ENCODE results near the gene WDFY1.

Gene WDFY1

GRCh38 chr2:223856584-223856983 is 88.6 kb downstream of the WDFY1 start:
- DNase-seq (ENCODE audit: low read depth in 2 of 2): no peak

GRCh38 chr2:223856021-223856420 is 89.1 kb downstream of the WDFY1 start:
- no peak for DNase-seq (ENCODE audit: low read depth in 2 of 2)

GRCh38 chr2:223855426-223855825 is 89.7 kb downstream of the WDFY1 start:
- DNase-seq (ENCODE audit: low read depth in 2 of 2): no peak

GRCh38 chr2:223854741-223855140 is 90.4 kb downstream of the WDFY1 start:
- DNase-seq (ENCODE audit: low read depth in 2 of 2): no peak

GRCh38 chr2:223853425-223853837 is 91.7 kb downstream of the WDFY1 start:
- DNase-seq (ENCODE audit: low read depth in 2 of 2): no peak

GRCh38 chr2:223852281-223852795 is 92.8 kb downstream of the WDFY1 start:
- no peak for DNase-seq (ENCODE audit: low read depth in 2 of 2)

- no peak for DNase-seq (ENCODE audit: low read depth in 2 of 2)
Observed at GRCh38 chr2:223847410-223847809, 97.7 kb downstream of the WDFY1 start.

GRCh38 chr2:223846515-223846914 is 98.6 kb downstream of the WDFY1 start:
- no peak for DNase-seq (ENCODE audit: low read depth in 2 of 2)

GRCh38 chr2:223841436-223842190 is 103.5 kb downstream of the WDFY1 start:
- no peak for DNase-seq (ENCODE audit: low read depth in 2 of 2)

GRCh38 chr2:223837287-223838061 is 107.7 kb downstream of the WDFY1 start, which contains the start of gene AP1S3:
AP1S3 (minus strand) TSS chr2:223837582; CDS start chr2:223837450, 132 bp downstream.
- peak; percentile 59 to 61 for DNase-seq (ENCODE audit: low read depth in 2 of 2)

- no peak for DNase-seq (ENCODE audit: low read depth in 2 of 2)
Observed at GRCh38 chr2:223835701-223836532, 109.2 kb downstream of the WDFY1 start.

- DNase-seq (ENCODE audit: low read depth in 2 of 2): no peak
Observed at GRCh38 chr2:223834431-223834830, 110.7 kb downstream of the WDFY1 start.

GRCh38 chr2:223832241-223832903 is 112.8 kb downstream of the WDFY1 start:
- DNase-seq (ENCODE audit: low read depth in 2 of 2): no peak

GRCh38 chr2:223829128-223829527 is 116.0 kb downstream of the WDFY1 start:
- DNase-seq (ENCODE audit: low read depth in 2 of 2): no peak

GRCh38 chr2:223828314-223828713 is 116.8 kb downstream of the WDFY1 start:
- no peak for DNase-seq (ENCODE audit: low read depth in 2 of 2)

GRCh38 chr2:223826995-223827394 is 118.1 kb downstream of the WDFY1 start:
- DNase-seq (ENCODE audit: low read depth in 2 of 2): no peak
